GM19438 (cell line): ENCODE data around the gene ZNF79.
"Not testable (repeated sequence)": the region's sequence is repeated elsewhere in the genome, so short reads cannot be mapped to it uniquely, and the experiment has no call there.

Source experiments
- ATAC-seq: cut with Tn5 transposase; IDR thresholded peaks from one replicate; pipeline ENCODE4 v1.9.1; 2021; ENCODE audit warnings: low read depth; ENCODE audit not compliant: unreplicated experiment

Gene ZNF79

DNA sequence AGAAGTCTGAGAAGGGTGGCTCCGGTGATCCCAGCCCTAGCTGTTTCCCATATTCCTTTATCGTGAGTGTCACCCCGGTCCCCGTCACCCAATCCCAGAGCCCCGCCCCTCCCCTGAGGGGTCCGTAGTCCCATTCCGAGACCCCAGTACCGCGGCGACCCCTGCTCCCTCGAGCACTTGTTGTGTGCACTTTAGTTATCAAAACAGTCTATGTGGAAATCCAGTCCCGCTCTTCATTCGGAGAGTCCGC lies 27.4 kb downstream of the ZNF79 start:
- ATAC-seq = peak; percentile 13

DNA sequence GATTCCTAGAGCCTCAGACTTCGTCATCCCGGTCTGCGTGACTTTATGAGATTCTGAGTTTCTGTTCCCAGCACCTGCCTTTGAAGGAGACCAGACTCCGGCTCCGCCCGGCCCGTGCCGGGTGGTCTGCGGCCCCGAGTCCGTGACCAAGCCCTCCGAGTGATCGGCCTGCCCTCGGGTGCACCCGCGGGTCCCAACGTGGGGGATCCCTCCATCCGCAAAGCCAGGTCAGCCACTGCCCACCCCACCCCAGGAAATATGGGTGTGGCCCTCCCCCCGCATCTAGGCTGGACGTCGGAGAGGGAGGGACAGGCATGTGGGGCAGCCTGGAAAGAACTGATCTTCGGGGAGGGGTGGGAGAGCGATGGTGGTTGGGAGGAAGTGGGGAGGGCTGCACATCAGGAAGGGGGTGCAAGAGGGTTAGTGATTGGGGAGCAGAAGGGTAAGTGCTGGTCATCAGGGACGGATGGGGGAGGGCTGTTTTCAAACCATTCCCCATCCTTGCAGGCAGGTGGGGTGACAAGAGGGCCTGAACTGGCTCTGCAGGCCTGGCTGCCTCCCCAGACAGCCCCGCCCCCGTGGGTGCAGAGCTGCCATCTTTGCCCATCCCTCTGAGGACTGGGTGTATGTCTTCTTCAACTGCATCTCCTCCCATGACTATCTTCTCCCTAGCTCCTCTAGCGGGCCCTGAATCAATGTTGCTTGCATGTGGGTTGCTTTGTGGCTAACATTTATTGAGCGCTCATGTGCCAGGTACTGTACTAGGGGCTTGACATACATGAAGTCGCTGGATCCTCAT lies 27.9 kb downstream of the ZNF79 start:
- ATAC-seq = no peak

- ATAC-seq = no peak
Measured at GRCh38 chr9:127452691-127453090, 28.5 kb downstream of the ZNF79 start.

- no peak for ATAC-seq
Measured at GRCh38 chr9:127455324-127455992, 31.3 kb downstream of the ZNF79 start.

- ATAC-seq = no peak
Measured at GRCh38 chr9:127457191-127457878, 33.2 kb downstream of the ZNF79 start.

DNA sequence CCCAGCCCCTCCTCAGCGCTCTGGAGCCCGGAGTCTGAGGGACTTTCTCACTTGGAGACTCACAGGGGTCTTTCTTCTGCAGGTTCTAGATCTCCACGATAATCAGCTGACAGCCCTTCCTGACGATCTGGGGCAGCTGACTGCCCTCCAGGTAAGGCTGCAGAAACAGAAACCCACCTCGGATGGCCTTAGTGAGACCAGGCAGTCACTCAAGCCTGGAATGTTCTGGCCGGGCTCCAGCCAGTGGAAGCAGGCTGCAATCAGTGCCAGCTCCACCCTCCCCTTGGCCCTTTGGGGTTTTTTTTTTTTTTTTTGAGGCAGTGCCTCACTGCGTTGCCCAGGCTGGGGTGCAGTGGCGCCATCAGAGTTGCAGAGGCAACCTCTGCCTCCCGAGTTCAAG lies 34.7 kb downstream of the ZNF79 start:
- no peak for ATAC-seq

DNA sequence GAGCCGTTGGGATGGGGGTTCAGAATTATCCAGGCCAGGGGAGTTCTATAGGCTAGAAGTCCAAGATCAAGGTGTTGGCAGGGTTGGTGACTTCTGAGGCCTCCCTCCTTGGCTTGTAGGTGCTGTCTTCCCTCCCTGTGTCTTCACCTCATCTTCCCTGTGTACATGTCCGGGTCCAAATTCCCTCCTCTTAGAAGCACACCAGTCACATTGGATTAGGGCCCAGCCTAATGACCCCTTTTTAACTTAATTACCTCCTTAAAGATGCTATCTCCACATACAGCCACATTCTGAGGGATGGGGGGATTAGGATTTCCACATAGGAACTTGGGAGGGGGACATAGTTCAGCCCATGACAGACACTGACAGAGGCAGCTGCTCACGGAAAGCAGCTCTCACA lies 39.2 kb downstream of the ZNF79 start:
- ATAC-seq = no peak

DNA sequence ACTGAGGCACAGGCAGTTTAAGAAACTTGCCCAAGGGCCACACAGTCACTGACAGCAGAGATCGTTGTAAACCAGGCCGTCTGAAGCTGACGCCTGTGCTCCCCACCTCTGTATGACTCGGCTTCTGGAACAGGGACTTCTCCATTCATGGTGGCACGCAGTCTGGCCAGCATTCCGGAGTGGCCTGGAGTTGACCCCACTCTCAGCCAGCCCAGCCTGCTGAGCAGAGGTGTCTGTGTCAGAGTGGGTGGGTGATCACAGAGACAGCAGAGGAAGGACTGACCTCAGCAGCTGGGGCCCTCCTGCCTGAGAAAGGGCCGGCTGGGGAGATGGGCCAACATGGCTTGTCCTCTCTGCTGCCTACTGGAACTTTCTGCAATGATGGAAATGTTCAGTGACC lies 39.7 kb downstream of the ZNF79 start:
- no peak for ATAC-seq

DNA sequence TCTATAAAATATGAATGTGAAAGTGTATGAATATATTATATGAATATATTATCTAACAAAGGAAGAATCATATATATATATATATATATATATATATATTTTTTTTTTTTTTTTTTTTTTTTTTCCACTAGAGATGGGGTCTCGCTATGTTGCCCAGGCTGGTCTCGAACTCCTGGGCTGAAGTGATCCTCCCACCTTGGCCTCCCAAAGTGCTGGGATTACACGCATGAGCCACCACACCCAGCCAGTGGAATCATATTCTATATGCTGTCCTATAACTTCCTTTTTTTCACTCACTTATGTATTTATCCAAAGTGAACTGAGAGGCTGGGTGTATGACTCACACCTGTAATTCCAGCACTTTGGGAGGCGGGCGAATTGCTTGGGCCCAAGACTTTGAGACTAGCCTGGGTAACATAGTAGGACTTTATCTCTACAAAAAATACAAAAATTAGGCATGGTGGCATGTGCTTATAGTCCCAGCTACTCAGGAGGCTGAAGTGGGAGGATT lies 42.3 kb downstream of the ZNF79 start:
- ATAC-seq = not testable (repeated sequence)

GRCh38 chr9:127467621-127468020 lies 43.4 kb downstream of the ZNF79 start:
- no peak for ATAC-seq

DNA sequence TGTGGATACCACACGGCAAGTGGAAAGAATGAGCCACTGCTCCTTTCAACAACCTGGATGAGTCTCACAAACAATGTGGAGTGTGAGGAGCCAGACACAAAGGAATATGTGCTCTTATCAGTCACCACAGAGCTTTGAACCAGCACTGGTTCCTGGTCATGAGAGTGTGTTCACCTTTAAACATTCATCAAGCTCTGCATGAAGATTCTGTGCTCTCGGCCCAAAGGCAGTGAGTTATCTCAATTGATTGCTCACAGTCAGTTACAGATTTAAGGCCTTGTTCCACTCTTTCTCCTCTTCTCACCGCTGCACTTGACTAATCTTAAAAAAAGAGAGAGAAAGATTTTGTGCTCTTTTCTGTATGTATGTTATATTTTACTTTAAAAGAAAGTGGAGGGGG lies 46.5 kb downstream of the ZNF79 start:
- no peak for ATAC-seq

DNA sequence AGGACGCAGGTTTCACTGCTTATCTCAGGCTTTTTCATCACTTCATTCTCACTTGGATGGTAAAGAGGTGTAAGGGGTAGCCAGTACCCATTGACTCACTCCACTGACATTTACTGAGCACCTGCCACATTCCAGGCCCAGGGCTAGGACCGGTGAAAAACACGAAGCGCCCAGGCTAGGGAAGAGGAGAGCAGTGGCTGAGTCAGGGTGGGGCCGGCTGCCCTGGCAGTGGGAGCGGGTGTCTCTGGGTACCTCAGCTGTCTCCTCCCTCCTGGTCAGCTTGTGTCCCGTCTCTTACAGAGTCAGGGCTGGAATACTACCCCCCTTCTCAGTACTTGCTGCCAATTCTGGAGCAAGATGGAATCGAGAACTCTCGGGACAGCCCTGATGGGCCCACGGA lies 49.3 kb downstream of the ZNF79 start:
- no peak for ATAC-seq

- ATAC-seq = no peak
Measured at GRCh38 chr9:127473932-127474331, 49.8 kb downstream of the ZNF79 start.

- no peak for ATAC-seq
Measured at GRCh38 chr9:127474592-127474991, 50.4 kb downstream of the ZNF79 start.

- no peak for ATAC-seq
Measured at GRCh38 chr9:127479507-127480081, 55.4 kb downstream of the ZNF79 start.

GRCh38 chr9:127482662-127483061 lies 58.5 kb downstream of the ZNF79 start:
- ATAC-seq = no peak

DNA sequence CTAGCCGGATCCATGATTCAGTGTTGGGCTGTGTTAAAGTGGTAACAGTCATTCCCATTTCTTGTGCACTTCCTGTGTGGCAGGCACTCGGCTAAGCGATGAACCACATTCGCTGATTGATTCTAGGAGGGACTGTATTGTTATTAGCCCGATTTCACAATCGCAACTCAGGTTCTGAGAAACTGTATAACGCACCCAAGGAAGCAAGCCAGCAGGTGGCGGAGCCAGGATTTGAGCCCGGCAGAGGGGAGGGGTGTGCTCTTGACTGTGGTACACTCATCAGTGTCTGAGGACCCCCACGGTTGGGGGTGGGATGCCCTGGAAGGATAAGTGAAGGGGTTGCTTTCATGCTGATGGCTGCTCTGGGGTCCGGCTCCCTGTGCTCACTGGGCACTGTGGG lies 61.8 kb downstream of the ZNF79 start:
- ATAC-seq = no peak

DNA sequence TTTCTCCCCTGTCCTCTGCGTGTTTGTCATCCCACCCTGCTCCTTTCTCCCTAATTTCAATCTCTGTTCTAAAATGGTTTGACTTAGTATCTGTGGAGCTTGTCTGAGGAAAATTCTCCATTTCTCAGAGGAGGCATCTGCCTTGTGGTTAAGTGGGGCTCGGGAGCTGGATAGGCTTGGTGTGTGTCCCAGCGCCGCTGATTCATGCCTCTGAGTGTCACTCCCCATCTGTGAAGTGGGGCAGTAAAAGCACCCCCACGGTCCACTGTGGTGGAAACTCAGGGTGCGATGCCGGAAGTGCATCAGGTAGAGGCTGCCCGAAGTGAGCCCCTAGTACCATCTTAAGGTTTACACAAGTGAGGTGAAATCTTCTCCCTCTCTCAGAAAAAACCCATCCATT lies 64.8 kb downstream of the ZNF79 start:
- no peak for ATAC-seq

DNA sequence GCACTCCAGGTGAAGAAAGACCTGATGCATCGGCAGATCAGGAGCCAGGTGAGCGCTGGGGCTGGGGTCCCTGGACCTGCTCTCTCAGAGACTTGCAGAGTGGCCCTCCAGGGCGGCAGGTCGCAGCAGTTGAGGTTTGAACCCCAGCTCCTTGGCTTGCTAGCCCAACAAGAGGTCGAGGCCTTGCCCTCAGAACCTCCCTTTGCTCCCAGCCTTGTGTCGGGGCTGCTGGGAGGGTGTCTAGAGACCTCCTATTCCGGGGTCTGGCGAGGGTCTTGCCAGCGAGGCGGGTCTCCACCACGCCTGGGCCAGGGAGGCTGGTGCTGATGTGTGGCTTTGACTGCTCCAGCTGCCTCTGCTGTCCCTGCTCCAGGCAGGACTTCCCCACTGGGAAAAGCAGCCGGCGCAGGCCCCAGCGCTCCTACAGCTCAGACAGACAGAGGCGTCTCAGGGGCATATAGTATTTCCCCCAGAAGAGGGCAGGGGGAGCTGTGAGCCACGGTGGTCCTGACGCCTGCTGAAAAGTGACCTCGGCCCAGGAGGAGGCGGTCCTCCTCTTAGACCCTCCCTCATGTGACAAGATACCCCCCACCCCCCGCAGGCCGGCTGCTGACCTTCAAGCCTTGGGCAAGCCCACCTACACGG lies 65.4 kb downstream of the ZNF79 start:
- no peak for ATAC-seq

- no peak for ATAC-seq
Measured at GRCh38 chr9:127490535-127491230, 66.5 kb downstream of the ZNF79 start.
